ENCODE data around the gene CALHM3. TPM values are rescaled to one million over a fixed set of nuclear protein-coding genes. Genes with fewer than 3 reads are reported as not detected.

The CALHM3 gene, protein sequence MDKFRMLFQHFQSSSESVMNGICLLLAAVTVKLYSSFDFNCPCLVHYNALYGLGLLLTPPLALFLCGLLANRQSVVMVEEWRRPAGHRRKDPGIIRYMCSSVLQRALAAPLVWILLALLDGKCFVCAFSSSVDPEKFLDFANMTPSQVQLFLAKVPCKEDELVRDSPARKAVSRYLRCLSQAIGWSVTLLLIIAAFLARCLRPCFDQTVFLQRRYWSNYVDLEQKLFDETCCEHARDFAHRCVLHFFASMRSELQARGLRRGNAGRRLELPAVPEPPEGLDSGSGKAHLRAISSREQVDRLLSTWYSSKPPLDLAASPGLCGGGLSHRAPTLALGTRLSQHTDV
- total RNA-seq: not detected

DNA sequence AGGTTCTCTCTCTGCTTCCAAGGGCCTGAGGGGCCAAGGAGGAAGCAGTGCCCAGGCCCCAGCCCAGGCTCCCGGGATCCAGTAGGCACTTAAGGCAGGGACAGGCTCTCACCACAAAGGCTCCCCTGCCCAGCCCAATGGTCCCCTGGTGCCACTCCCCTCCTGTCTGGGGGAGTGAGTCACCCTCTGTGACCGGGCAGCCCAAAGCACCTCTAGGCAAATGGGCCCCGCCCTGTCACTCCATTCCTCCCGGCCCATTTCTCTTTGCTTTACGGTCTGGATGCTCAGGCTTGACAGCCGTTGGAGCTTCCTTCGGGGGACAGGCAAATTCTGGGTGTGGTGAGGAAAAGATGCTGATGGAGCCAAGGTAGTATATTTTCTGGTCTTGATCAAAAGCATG, at the start of gene CALHM3:
Gene CALHM3 (minus strand): TSS at position 106 of the 400 bp plus-strand sequence. CDS start 208 bp downstream, outside the sequence.

DNA sequence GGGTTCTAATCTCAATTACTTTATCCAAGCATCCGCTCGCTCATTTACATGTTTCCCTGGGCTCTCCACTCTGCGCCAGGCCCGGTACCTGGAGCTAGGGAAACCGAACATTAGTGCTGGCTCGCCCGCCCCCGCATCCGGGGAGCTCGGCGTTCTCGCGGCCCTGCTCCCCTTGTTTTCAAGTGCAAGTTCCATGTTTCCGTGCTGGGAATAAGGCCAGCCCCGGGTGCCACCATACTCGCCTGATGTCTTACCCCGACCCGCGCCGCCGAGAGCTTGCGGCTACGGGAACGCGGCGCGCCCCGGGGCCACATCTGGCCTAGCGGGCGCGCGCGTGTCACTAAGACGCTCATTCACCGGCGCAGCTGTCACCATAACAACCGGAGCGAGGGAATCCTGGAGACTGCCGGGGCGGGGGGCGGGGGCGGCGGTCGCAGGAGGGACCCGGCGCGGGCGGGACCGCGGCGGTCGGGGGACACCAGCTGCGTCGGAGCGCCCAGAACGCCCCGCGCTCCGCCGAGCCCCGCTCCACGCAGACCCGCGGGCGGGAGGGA, 14.4 kb upstream of the CALHM3 start, which contains the start of gene NEURL1:
Gene NEURL1 (plus strand): TSS at position 344 of the 554 bp plus-strand sequence. CDS start 683 bp downstream, outside the sequence.

DNA sequence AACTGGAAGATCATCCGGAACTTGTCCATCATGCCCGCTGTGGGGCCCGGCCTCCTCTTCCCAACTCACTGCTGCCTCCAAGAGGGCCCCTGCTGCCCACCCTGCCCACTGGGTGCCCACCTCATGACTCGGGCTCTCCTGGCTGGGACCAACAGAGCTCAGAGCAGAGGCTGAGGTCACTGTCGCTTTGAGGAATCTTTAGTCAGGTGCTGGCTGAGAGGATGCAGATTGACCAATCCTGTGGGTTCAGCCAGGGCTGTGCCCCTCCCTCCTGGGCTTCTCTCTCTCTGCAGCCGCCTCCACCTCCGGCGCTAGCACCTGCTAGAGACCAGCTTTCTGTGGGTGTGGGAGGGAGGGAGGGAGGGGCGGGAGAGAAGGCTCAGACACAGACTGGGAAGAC, 20.3 kb downstream of the CALHM3 start, which contains the start of gene CALHM1:
Gene CALHM1 (minus strand): TSS at position 181 of the 400 bp plus-strand sequence. CDS start 149 bp downstream, at position 32.

DNA sequence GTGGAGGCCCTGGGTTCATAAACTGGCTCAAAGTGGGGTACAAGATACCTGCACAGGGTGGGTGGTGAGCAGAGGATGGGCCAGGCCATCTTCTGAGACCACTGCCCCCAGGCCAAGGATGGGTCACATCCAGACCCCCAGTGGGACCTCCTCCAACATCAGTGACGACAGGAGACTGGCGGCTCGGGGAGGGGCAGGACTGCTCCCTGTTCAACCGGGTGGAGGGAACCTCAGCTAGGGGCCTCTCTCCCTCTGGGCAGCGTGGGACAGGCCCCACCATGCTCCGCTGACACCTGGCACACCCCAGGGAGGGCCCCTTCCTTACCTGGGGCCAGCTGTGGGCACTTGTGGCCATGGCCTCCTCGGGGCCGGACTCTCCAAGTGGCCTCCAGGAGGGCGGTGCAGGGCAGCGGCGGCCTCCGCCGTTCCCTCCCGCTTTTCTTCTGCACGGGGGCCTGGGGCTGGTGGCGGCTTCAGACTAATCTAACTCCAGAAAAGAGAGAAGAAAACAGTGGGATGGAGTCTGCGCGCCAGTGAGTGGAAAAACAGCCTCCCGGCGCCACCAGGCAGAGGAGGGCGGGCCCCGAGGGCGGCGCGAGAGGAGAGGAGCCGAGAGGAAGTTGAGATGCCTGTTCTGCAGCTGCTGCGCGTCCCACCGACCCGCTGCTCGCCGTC, 27.1 kb downstream of the CALHM3 start, which contains the start of gene CALHM2:
Gene CALHM2 (minus strand): TSS at position 540 of the 675 bp plus-strand sequence. CDS start 2,429 bp downstream, outside the sequence.

Other genes with a start within 250 kb of the CALHM3 start
- not detected for gene RPEL1, start 233.4 kb downstream of the CALHM3 start, total RNA-seq
- gene INA, start 202.1 kb downstream of the CALHM3 start, total RNA-seq: 102 TPM
- gene PCGF6, start 128.1 kb downstream of the CALHM3 start, total RNA-seq: 13.7 TPM
- 12.9 TPM for gene TAF5, start 111.3 kb downstream of the CALHM3 start, total RNA-seq
- 84.4 TPM for gene ATP5MK, start 82.8 kb downstream of the CALHM3 start, total RNA-seq
- gene PDCD11, start 82.6 kb downstream of the CALHM3 start, total RNA-seq: 33.3 TPM
- gene CALHM2, start 26.9 kb downstream of the CALHM3 start, total RNA-seq: 12.4 TPM
- gene CALHM1, start 20.3 kb downstream of the CALHM3 start, total RNA-seq: not detected
- 16.8 TPM for gene NEURL1, start 14.5 kb upstream of the CALHM3 start, total RNA-seq